GM12891 (cell line): ENCODE measurements around the gene STAT4.
A peak's percentile ranks its signal among the peaks of the same experiment; 100 is the strongest.

ENCODE experiments used
- DNase-seq: peaks from one replicate; pipeline ENCODE4 v3.0.0; 2011; ENCODE audit warnings: low spot score; ENCODE audit not compliant: insufficient read length
- FAIRE-seq: peaks from 2 replicates; lab custom pipeline; 2011; peaks lifted over from hg19 to GRCh38; lab: Jason Lieb, UNC
- PAX5 ChIP-seq: IDR thresholded peaks from 2 replicates; pipeline ENCODE4 v1.6.1; 2011; ENCODE audit warnings: low read length, moderate library complexity, mild to moderate bottlenecking; ENCODE audit not compliant: insufficient read depth, severe bottlenecking
- POLR2A ChIP-seq: IDR thresholded peaks from 2 replicates; pipeline ENCODE4 v1.6.1; 2011; ENCODE audit warnings: low read depth, low read length, control low read depth
- POLR2AphosphoS5 ChIP-seq: IDR thresholded peaks from 2 replicates; pipeline ENCODE4 v1.6.1; 2011; ENCODE audit warnings: low read depth, low read length, control low read depth
- POU2F2 ChIP-seq: IDR thresholded peaks from 2 replicates; pipeline ENCODE4 v1.6.1; 2011; ENCODE audit warnings: low read depth, mild to moderate bottlenecking, control low read depth, low read length, moderate library complexity
- SPI1 ChIP-seq: IDR thresholded peaks from 2 replicates; pipeline ENCODE4 v1.6.1; 2011; ENCODE audit warnings: low read depth, low read length, control low read depth
- TAF1 ChIP-seq: IDR thresholded peaks from 2 replicates; pipeline ENCODE4 v1.6.1; 2011; ENCODE audit warnings: low read depth, low read length, control low read depth

The STAT4 gene

DNA sequence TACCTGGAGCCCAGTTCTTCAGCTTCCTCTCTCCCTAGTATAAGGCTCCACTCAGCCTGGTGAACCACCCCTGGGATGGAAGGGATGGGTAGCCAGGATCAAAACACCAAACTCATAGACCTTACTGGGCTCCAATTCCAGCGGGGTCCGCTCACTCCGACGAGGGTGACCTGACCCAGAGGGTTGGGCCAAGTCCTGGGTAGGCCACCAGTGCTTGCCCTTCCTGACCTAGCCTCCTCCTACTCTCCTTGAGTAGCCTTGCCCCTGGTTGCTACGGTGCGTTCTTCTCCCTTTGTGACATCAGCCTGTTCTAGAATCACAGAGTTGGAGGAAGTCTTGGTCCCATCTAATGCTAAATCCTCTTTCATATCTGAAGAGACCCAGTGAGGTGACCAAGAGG is 537 bp upstream of the STAT4 start:
- FAIRE-seq (peak; percentile 81), DNase-seq (no peak)
- TF ChIP-seq SPI1 (no peak), POLR2AphosphoS5 (no peak), POU2F2 (no peak), PAX5 (no peak), POLR2A (no peak), TAF1 (no peak)

DNA sequence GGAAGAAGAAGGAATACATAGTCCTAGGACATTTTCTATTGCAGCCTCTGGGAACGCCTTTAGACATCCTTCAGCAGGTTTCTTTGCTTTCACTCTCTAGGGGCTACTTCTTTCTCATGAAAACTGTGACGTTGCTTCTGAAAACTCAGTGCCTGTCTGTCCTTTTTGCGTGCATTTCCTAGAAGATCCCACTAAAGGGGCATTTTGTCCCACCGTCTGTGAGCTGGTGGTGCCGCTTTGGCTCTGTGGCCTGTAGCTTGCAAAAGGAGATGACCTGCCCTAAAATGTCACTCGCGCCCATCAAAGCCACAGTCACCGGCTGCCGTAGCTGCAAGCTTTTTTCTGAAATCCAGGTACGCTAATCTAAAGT is 579 bp downstream of the STAT4 start:
- FAIRE-seq = no peak
- no peak for DNase-seq
- TF ChIP-seq POU2F2 (no peak), TAF1 (no peak), SPI1 (no peak), POLR2AphosphoS5 (no peak), PAX5 (no peak), POLR2A (no peak)

DNA sequence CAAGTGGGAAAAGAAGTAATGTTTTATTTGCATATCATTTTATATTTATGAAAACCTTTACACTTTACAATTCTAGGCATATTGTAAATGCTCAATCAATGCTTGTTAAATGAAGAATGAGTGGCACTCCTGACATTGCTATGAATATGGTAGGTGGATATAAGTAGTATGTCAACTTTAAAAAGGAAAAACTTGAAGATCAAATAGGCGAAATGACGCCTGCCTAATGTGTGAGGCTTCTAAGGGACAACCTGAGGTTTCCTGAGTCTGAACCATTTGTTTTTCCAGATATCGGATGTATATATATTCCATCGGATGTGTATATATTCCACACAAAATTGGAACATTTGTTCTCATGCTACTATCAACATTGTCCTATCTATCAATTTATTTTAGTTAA is 1.4 kb downstream of the STAT4 start:
- DNase-seq (no peak), FAIRE-seq (no peak)
- no peak for TF ChIP-seq POLR2A
- no peak for TF ChIP-seq POLR2AphosphoS5
- no peak for TF ChIP-seq POU2F2
- TF ChIP-seq TAF1 = no peak
- TF ChIP-seq SPI1 = no peak
- TF ChIP-seq PAX5 = no peak

DNA sequence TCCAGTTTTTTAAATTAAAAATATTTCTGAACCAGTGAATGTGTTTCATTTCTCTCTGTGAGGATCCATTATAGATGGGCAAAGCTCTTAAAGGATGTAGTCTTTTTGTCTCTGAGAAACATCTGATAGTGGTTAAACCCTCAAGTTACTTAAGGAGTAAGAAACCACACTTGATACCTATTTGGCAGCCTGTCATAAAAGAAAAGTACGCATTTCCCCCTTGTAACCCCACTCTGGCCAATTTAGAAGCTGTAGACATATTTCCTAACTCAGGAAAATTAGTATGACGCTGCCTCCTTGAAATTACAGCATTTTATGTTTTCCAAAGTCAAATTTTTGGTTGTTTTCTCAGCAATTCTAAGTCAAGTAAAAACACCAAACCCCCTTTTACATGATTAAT is 2.0 kb downstream of the STAT4 start:
- no peak for FAIRE-seq
- no peak for DNase-seq
- TF ChIP-seq PAX5 (no peak), TAF1 (no peak), POU2F2 (no peak), POLR2AphosphoS5 (no peak), SPI1 (no peak), POLR2A (no peak)

DNA sequence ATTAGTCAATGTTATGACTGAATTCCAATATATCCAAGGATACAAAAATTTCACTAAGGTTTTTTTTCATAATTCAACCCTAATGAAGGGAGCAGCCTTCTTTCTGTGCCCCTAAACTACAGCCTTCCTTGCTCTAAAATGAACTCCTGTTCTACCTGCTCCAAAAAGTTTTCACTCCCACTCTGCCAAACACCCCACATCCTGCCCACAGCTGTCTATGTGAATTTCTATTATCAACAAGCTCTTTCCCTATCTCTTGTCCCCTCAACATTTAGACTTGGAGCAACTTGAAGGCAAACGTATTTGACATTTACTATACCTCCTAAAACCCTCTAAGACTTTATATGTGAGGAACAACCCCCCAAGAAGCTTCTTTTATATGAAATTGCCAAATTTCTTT is 2.5 kb downstream of the STAT4 start:
- no peak for FAIRE-seq
- no peak for DNase-seq
- TF ChIP-seq PAX5 = no peak
- no peak for TF ChIP-seq TAF1
- TF ChIP-seq POU2F2 = no peak
- TF ChIP-seq SPI1 = no peak
- no peak for TF ChIP-seq POLR2A
- no peak for TF ChIP-seq POLR2AphosphoS5

DNA sequence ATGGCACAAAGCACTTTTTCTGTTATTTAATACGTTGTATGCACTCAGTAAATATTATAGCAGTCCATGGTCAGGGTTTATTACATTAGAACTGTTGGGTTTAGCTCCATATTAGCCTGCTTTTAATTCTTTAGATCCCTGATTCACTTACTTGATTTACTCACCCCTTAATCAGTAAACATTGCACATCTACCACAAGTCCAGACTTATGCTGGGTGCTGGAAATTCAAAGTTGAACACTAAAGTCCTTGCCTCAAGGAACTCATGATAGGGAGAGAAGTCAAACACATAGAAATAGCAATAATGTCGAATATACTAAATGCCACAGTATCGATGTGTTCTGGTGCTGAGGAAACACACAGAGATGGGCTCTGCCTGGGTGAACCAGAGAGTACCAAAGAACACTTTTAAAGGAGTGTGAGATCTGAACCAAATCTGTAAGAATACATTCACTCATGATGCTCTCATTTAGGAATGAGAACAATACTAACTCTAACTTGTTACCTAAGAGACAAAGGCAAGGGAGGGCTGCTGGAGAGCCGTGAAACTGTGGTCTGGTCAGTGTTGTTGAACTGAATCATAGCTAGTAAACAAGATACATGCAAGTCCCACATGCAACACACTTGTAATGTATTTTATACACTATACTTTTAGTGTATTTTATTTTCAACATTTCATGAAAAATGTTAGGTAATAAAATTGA is 4.9 kb downstream of the STAT4 start:
- FAIRE-seq = peak; percentile 38
- no peak for DNase-seq
- TF ChIP-seq POLR2A (no peak), POU2F2 (no peak), POLR2AphosphoS5 (no peak), TAF1 (no peak), SPI1 (no peak)

DNA sequence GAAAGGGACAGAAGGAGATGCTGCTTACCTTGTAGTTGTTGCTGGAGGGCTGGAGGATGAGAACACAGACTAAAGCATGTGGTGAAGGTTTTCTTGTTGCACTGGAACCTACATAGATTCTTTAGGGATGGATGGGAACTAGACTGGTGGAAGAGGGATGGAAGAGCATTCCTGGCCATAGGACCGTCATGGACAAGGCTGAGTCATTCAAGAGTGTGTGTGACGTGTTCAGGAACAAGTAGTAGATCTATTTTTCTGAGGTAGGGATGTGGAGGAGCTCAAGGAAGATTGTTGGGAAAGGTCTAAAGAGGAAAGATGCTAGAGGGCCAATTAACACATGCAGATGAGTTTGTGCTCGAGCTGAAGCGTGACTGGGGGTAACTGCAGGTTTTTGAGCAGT is 6.6 kb downstream of the STAT4 start:
- no peak for DNase-seq
- no peak for TF ChIP-seq SPI1
- no peak for TF ChIP-seq POLR2AphosphoS5
- TF ChIP-seq PAX5 = no peak
- no peak for TF ChIP-seq POLR2A
- TF ChIP-seq TAF1 = no peak
- TF ChIP-seq POU2F2 = no peak
- FAIRE-seq = no peak

DNA sequence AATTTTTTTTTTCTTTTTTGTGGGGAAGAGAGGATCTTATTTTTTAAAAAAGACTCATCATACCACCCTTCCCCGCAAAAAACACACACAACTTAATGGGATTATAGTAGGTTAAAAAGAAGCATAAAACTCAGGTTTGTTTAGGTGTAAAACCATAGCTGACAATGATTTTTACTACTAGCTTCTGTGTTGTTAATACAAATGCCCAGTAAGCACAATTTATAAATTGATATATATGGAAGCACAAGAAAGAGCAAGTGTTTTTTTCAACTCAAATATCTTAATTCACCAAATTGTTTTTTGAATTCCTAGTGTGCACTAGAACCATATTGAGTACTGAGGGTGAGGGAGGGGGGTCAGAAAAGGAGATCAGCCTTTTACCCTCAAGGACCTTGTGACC is 7.0 kb downstream of the STAT4 start:
- no peak for DNase-seq
- no peak for FAIRE-seq
- TF ChIP-seq PAX5 (no peak), POLR2AphosphoS5 (no peak), POLR2A (no peak), POU2F2 (no peak), SPI1 (no peak), TAF1 (no peak)

DNA sequence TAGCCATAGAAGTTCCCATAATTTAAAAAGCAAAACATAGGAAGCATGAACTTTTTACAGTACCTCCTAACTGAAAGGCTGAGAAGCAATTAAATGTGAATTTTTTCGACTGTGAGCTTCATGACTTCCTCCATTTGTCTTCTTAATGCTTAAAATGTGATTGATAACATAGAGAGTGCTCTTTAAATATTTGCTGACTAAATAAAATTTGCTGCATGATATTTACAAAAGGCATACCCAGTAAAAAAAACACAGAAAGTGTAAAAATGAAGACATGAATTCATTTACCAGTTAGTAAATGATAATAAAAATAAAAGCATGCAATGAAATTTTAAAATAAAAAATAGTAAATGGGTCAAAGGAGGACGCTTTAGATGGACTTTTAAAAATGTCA is 21.9 kb downstream of the STAT4 start:
- no peak for FAIRE-seq
- no peak for DNase-seq
- TF ChIP-seq POLR2A (no peak), TAF1 (no peak), POLR2AphosphoS5 (no peak), PAX5 (no peak), SPI1 (no peak), POU2F2 (no peak)

DNA sequence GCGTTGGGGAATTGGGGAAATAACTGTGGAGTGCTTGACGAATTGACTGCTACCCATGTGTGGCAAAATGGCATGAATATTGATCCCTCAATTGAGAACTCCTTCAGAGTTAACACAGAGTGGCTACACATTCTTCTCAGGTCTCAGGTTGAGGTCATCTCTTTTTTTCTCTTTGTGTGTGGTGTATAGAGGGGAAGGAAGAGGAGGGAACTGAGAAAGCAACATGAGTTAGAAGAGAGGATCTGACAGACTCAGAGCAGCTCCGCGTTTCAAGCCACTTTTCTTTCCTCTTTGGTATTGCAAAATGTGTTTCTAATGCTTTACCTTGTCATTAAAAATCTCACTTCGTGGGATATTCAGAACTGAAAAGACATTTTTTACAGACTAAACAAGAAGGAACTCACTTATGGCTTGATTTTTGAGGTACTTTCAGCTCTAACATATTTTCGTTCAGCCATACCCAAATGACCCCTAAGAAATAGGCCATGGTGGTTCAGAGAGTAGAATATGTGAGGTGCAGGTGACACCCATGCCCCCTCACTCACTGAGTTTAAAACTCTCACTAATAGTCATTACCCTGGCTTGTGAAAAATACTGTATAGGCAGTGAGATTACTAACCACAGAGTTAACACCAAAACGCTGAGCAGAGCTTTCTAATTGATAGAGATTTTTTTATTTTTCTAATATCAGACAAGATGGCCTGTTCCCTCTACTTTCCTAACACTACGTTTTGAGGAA is 22.5 kb downstream of the STAT4 start:
- DNase-seq (no peak), FAIRE-seq (no peak)
- TF ChIP-seq SPI1 = peak; percentile 81
- TF ChIP-seq POLR2A = no peak

DNA sequence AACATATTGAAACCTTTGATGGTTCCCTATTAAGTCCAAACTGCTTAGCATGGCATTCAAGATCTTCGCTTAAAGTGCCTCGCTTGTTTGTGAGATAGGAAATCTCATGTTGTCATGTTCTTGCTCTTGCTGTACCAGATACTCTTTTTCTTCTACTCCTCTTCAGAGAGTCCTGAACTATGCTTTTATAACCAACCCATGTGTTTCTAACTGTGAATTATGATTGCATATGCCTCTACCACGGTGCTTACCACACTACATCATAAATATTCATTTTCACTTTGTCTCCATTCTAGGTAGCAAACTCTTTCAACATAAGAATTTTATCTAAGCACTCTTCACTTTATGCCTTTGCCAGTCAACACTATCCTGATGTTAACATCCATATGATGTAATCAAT is 23.6 kb downstream of the STAT4 start:
- TF ChIP-seq TAF1 (no peak), POLR2A (no peak), PAX5 (no peak), POU2F2 (no peak), POLR2AphosphoS5 (no peak), SPI1 (no peak)
- FAIRE-seq = no peak
- DNase-seq = no peak
